ENCODE data around the gene TGFB1.

TGFB1 gene

DNA sequence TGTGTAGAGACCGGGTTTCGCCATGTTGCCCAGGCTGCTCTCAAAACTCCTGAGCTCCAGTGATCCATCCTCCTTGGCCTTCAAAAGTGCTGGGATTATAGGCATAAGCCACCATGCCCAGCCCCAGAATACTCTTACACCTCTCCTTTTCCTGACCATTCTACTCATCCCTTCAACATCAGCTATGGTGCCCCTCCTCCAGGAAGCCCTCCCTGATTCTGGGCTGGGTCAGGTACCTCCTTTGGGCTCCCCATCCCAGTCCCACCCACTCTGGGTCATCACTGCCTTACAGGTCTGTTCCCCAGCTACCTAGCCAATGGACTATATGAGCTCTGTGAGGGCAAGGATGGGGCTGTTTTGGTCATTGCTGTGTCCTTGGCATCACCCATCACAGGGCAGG is 9.6 kb downstream of the TGFB1 start:
- in situ Hi-C loops (cut with HindIII; ENCODE audit: low sequenced_read_pairs): no loop called here
- no peak for DNase-seq (ENCODE audit: low read depth, low spot score)
- H3K4me3 ChIP-seq (ENCODE audit: low read depth, low read length): no peak overlapping the region
- TF ChIP-seq, protein P1, sequence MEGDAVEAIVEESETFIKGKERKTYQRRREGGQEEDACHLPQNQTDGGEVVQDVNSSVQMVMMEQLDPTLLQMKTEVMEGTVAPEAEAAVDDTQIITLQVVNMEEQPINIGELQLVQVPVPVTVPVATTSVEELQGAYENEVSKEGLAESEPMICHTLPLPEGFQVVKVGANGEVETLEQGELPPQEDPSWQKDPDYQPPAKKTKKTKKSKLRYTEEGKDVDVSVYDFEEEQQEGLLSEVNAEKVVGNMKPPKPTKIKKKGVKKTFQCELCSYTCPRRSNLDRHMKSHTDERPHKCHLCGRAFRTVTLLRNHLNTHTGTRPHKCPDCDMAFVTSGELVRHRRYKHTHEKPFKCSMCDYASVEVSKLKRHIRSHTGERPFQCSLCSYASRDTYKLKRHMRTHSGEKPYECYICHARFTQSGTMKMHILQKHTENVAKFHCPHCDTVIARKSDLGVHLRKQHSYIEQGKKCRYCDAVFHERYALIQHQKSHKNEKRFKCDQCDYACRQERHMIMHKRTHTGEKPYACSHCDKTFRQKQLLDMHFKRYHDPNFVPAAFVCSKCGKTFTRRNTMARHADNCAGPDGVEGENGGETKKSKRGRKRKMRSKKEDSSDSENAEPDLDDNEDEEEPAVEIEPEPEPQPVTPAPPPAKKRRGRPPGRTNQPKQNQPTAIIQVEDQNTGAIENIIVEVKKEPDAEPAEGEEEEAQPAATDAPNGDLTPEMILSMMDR (IDR thresholded peaks at IDR 0.05; ENCODE audit: low read depth, low read length): no peak

GRCh38 chr19:41341669-41342490 is 11.8 kb downstream of the TGFB1 start:
- TF ChIP-seq, protein P1 (IDR thresholded peaks at IDR 0.05; ENCODE audit: low read depth, low read length): no peak
- DNase-seq (ENCODE audit: low read depth, low spot score): no peak
- in situ Hi-C loops (cut with HindIII; ENCODE audit: low sequenced_read_pairs): no loop called here
- no peak overlapping the region for H3K4me3 ChIP-seq (ENCODE audit: low read depth, low read length)

DNA sequence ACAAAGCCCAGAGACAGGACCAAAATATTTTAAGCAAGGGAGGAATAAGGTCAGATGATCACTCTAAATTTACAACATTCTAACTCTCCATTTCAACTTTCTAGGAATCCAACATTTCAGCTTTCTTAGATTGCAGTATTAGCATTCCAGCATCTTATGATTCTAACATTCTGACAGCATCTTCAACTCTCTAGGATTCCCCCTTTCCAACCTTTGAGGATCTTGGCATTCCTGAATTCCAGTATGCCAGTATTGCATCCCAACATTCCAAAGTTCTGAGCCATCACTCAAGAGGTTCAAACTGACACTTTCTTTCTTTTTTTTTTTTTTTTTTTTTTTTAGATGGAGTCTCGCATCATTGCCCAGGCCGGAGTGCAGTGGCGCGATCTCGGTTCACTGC is 13.8 kb downstream of the TGFB1 start:
- H3K4me3 ChIP-seq (ENCODE audit: low read depth, low read length): no peak overlapping the region
- in situ Hi-C loops (cut with HindIII; ENCODE audit: low sequenced_read_pairs): no loop called here
- no peak for DNase-seq (ENCODE audit: low read depth, low spot score)

DNA sequence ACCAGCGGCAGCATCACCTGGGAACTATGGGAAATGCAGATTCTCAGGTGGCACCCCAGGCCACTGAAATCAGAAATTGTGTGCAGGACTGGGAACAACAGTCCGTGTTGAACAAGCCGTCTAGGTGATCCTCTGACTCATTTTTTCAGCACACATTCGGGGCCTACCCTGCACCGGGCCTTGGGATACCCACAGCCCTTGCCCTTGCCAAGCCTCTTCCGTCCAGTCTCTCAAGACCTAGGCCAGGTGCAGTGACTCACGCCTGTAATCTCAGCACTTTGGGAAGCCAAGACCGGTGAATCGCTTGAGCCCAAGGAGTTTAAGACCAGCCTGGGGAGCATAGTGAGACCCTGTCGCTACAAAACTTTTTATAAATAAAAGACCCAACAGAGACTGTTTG is 18.3 kb downstream of the TGFB1 start:
- in situ Hi-C loops (cut with HindIII; ENCODE audit: low sequenced_read_pairs): no loop called here
- H3K4me3 ChIP-seq (ENCODE audit: low read depth, low read length): no peak overlapping the region
- DNase-seq (ENCODE audit: low read depth, low spot score): no peak
- TF ChIP-seq, protein P1 (IDR thresholded peaks at IDR 0.05; ENCODE audit: low read depth, low read length): no peak

More for the DNA sequence above, 13.8 kb downstream of the TGFB1 start:
- TF ChIP-seq, protein P1 (IDR thresholded peaks at IDR 0.05; ENCODE audit: low read depth, low read length): no peak

DNA sequence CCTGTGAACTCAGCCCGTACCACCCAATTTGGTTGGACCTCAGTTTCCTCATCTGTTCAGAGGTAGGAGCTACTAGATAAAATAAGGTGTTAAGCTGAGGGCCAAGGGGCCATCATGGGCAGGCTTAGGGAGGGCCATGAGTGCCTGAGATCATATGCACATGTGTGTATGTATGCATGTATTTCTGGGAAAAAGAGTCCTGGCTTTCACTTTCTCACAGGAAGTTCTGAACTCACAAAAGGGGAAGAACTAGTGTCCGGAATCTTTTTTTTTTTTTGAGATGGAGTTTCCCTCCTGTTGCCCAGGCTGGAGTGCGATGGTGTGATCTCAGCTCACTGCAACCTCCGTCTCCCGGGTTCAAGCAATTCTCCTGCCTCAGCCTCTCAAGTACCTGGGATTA is 18.9 kb downstream of the TGFB1 start:
- TF ChIP-seq, protein P1 (IDR thresholded peaks at IDR 0.05; ENCODE audit: low read depth, low read length): no peak
- in situ Hi-C loops (cut with HindIII; ENCODE audit: low sequenced_read_pairs): no loop called here
- DNase-seq (ENCODE audit: low read depth, low spot score): no peak
- no peak overlapping the region for H3K4me3 ChIP-seq (ENCODE audit: low read depth, low read length)

DNA sequence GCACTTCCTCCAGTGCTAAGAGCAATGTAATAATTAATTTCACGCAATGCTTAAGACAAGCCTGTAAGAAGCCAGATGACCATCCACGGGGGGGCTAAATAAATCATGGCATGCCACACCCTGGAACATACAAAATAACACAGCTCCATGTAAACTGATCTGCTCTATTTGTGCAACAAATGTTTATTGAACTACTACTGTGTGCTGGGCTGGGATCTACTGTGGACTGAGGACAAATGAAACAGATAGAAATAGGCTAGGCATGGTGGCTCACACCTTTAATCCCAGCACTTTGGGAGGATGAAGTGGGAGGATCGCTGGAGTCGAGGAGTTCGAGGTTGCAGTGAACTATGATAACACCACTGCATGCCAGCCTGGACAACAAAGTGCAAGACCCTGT is 21.3 kb downstream of the TGFB1 start:
- TF ChIP-seq, protein P1 (IDR thresholded peaks at IDR 0.05; ENCODE audit: low read depth, low read length): no peak
- H3K4me3 ChIP-seq (ENCODE audit: low read depth, low read length): no peak overlapping the region
- in situ Hi-C loops (cut with HindIII; ENCODE audit: low sequenced_read_pairs): no loop called here
- DNase-seq (ENCODE audit: low read depth, low spot score): no peak

All from astrocyte of the spinal cord (primary cell).